SK-N-MC (cell line): ENCODE data around the gene ZNF700.
"Not testable (repeated sequence)": the region's sequence is repeated elsewhere in the genome, so short reads cannot be mapped to it uniquely, and the experiment has no call there.

Experiments
- EZH2 ChIP-seq: fragments of 200-600 bp; sonication (generic); IDR thresholded peaks from one replicate; pipeline ENCODE4 v1.6.1; 2017; ENCODE audit warnings: antibody characterized with exemption
- FOXP2 ChIP-seq: optimal IDR thresholded peaks from 2 replicates; pipeline ENCODE3; 2011; ENCODE audit warnings: mild to moderate bottlenecking, moderate library complexity; ENCODE audit not compliant: insufficient read depth; ENCODE audit errors: extremely low read length, control extremely low read depth
- POLR2AphosphoS5 ChIP-seq: IDR thresholded peaks from 2 replicates; pipeline ENCODE4 v1.6.1; 2012; ENCODE audit warnings: mild to moderate bottlenecking, low read depth, low read length, borderline replicate concordance

- TF ChIP-seq POLR2AphosphoS5, EZH2, FOXP2: not testable (repeated sequence)
Observed at GRCh38 chr19:11991921-11992320, 67.0 kb downstream of the ZNF700 start.
